HG03139 (cell line): ENCODE measurements around the gene PRSS21.

ENCODE experiments used
- ATAC-seq: cut with Tn5 transposase; IDR thresholded peaks from one replicate; pipeline ENCODE4 v1.9.1; 2021; ENCODE audit not compliant: unreplicated experiment

The PRSS21 gene

GRCh38 chr16:2841606-2842339 lies 24.7 kb downstream of the PRSS21 start:
- no peak for ATAC-seq

- no peak for ATAC-seq
These were observed 25.4 kb downstream of the PRSS21 start for GRCh38 chr16:2842340-2843000.

- ATAC-seq = no peak
These were observed 26.5 kb downstream of the PRSS21 start for GRCh38 chr16:2843526-2843925.

DNA sequence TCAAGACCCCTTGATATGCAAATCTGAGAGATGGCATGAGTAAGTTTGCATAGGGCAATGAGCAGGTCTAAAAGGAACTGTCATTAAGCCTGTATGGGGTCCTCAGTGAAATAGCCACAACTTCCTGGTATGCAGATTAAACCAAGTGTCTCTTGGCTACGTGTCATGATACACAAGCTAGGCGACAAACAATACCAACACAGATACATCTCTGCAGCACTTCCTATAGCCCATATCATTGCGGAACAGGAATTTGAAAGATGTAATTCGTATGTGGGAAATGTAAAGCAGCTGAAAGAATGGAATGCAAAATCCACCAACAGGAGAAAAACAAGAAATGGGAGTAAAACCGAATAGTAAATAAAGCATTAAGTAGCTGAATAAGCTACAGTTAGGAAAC lies 28.1 kb downstream of the PRSS21 start:
- no peak for ATAC-seq

DNA sequence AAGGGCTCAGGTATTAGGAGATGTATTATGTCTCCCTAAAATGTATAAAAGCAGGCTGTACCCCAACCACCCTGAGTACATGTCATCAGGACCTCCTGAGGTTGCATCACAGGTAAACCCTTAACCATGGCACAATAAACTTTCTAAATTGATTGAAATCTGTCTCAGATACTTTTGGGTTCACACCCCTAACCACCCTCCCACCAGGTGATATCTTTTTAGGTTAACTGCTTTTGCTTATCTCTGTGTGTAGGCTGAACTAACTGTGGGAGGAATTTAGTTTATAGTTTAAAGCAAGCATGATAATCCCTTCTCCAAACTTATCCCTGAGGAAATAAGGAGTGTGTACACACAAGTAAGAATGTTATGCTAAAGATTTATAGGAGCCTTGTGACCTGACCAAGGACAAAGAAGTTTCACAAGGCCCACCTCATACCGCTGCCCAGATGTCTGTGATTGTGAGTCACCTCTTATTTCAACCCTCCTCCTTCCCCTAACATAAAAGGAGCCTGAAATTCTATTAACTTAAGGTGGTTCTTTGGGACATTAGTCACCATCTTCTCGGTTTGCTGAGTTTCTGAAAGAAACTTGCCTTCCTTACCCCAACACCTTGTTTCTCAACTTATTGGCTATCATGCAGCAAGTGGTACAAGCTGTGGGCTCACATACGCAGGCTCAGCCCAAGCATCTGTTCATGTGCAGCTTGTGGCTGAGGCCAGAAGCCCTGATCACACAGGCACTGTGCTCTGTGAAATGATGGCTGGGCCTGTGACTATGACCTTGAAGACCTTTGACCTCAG lies 29.7 kb downstream of the PRSS21 start:
- no peak for ATAC-seq

GRCh38 chr16:2848933-2849725 lies 32.1 kb downstream of the PRSS21 start:
- no peak for ATAC-seq

- no peak for ATAC-seq
These were observed 35.1 kb downstream of the PRSS21 start for GRCh38 chr16:2852003-2852730.

DNA sequence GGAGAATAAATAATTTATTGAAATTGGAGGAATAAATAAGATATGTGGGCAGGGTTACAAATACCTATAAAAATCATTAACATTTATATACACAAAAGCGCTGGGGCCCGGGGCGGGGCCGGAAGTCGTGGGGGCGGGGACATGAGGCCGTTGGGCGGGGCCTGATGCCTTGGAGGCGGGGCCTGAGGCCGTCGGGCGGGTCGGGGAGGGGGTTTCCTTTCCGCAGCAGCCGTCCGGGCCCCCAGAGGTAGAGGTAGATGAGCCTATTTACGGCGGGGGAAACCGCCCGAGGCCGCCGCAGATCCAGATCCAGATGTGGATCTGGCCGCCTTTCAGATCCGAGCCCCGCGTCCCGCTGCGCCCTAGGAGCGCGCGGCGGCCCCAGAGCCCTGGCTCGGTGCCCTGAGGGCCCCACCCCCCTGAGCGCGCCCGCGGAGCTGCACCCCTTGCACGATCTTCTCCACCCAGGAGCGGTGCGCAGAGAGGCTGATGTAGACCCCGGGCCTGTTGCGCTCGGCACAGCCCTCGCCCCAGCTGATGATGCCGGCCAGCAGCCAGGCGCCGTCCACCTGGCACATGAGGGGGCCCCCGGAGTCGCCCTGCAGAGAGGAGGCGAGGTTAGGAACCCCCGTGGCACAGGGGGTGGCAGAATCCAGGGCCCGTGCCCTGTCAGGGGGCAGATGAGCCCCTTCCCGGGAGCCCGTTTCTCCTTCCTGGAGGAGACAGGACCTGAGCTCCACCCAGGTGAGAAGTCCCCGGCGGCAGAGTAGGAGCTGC lies 35.9 kb downstream of the PRSS21 start:
- ATAC-seq = no peak

DNA sequence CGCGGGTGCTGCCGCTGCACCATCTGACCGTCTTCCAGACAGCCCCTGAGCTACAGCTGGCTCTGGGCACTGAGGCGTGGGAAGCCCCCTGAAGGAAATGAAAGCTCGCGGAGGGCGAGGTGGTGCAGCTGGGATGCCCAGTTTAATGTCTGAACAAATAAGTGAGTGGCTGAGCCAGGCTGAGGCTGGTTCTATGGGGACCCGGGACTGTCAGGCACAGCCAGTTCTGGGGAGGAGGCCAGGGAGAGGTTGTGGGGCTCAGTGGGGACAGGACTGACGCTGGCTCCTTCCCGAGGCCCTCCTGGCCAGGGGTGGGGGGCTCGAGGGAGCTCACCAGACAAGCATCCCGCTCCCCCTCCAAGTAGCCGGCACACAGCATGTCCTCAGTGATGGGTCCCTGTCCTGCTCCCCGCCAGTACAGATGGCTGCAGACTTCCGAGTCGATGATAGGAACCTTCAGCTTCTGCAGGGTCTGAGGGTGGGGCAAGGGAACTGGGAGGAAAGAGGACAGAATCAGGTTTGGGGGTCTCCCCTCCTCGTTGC lies 36.6 kb downstream of the PRSS21 start:
- no peak for ATAC-seq

DNA sequence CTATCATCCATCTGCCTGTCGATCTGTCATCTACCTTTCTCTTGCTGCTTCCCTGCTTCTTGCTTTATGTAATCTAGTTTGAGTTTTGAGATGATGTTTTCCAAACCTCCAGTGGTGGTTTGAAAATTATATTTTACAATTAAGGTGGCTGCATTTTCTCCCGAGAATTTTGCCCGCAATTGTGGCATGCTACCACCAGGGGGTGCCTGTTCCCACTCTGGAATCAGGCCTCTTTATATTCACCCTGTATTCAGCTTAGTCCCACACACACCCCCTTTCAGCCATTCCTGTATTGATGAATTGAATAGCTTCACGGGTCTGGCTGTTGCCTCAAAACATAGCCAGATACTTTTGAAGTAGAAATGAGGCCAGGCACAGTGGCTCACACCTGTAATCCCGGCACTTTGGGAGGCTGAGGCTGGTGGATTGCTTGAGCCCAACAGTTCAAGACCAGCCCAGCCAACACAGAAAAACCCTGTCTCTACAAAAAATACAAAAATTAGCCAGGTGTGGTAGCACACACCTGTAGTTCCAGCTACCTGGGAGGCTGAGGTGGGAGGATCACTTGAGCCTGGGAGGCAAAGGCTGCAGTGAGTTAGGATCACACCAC lies 37.8 kb downstream of the PRSS21 start:
- ATAC-seq = no peak

DNA sequence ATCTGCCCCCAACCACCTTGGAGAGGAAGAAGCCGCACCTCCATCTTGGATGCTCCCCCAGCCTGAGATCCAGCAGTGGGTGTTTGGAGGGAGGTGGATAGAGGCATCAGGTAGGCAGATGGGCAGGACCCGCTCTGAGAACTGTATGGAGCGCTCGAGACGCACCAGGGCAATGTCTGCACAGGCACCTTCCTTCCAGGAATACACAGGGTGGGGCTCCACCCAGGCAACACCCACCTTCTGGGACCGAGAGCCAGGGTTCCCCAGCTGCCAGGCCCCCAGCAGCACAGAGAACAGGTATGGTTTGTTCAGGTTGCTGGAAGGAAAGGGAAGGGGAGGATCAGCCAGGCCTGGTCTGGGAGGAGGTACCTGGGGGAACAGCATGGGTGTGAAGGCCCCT lies 38.5 kb downstream of the PRSS21 start:
- no peak for ATAC-seq

DNA sequence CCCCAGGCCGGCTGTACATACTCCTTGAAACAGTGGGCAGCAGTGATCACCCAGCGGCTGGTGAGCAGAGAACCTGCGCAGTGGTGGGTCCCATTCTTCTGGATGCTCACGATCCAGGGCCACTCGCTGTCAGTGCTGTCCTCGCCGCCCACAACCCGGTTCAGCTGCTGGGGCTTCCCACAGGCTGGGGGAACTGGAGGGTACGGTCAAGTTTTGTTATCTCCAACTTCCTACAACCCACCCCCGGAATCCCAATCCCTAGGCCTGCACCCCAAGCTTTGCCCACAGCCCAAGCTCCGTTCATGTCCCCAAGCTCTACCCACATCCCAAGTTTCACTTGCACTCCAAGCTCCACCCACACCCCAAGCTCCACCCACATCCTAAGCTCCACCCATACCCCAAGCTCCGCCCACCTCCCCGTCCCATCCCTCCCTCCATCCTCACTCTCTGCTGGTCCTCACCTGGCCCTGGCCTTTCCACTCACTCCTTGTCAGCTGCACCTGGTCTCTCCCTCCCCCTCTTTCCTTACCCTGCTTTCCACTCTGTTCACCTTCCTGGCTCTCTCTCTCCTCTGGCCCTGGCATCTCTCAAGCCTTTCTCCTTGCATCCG lies 39.1 kb downstream of the PRSS21 start:
- ATAC-seq = no peak

DNA sequence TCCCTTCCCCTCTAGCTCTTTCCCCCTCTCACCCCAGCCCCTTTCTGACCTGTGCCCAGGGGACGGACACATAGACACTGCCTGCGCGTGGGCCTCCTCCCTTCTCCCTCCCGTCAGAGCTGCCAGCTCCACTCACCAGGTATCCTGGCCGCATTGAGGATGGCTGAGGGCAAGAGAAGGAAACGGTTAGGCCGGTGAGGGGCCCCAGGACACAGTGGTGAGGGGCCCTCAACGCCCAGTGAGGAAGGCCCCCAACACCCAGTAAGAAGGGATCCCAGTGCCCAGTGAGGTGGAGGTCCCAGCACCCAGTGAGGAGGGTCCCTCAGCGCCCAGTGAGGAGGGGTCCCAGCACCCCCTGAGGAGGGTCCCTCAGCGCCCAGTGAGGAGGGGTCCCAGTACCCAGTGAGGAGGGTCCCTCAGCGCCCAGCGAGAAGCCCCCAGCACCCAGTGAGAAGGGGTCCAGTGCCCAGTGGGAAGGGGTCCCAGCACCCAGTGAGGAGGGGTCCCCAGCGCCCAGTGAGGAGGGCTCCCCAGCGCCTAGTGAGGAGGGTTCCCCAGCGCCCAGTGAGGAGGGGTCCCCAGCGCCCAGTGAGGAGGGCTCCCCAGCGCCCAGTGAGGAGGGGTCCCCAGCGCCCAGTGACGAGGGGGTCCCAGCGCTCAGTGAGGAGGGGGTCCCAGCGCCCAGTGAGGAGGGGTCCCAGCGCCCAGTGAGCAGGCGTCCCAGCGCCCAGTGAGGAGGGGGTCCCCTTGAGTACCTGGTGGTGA lies 39.8 kb downstream of the PRSS21 start:
- ATAC-seq = no peak

- no peak for ATAC-seq
These were observed 40.6 kb downstream of the PRSS21 start, which contains the start of gene PRSS22 for GRCh38 chr16:2857451-2858244. Gene PRSS22, minus strand, starts transcription at chr16:2858170. Its CDS starts 66 bp downstream, at chr16:2858104.

GRCh38 chr16:2858245-2859025 lies 41.4 kb downstream of the PRSS21 start:
- no peak for ATAC-seq

DNA sequence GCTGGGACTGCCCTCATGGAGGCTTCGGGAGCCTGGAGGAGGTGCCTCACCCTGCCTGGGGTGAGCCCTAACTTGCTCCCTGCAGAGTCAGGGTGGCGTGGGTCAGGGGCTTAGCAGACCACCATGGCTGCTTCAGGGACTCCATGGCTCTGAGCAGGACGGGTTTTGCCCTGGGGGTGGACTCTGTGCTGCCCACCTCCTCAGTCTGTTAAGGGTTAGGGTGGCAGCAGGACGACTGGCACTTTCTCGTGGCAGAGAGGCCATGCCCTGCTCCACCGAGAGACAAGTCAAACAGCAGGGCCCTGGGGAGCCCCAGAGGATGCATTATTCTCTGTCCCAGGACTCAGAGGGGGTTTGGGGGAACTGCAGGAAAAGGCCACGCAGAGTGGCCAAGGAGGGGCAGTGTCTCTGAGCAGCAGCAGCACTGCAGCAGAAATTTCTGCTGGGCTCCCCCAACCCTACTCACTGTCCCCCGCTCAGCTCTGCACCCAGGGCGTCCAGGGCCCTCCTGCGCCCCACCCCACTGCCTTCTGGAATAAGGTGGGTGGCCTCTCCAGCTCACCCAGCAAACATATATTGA lies 42.7 kb downstream of the PRSS21 start:
- ATAC-seq = no peak
